GM06990 (cell line): ENCODE data around the gene KAT6B.
A peak's percentile ranks its signal among the peaks of the same experiment; 100 is the strongest.

Experiments used
- DNase-seq: peaks from one replicate; pipeline ENCODE4 v3.0.0-alpha.2; 2011; ENCODE audit not compliant: insufficient read length; ENCODE audit errors: extremely low read depth
- H3K27me3 ChIP-seq: replicated peaks from 2 replicates; pipeline ENCODE4 v1.6.0; 2011; ENCODE audit warnings: low read length; ENCODE audit not compliant: control insufficient read depth, insufficient read depth
- H3K36me3 ChIP-seq: 2 replicates; pipeline ENCODE4 v1.5.1; 2011; ENCODE audit warnings: low read length; ENCODE audit not compliant: control insufficient read depth, insufficient read depth
- H3K4me3 ChIP-seq: replicated peaks from 2 replicates; pipeline ENCODE4 v1.5.1; 2011; ENCODE audit warnings: low read depth, mild to moderate bottlenecking, control low read depth, low read length
- CTCF ChIP-seq: IDR thresholded peaks from 2 replicates; pipeline ENCODE4 v1.5.1; 2011; ENCODE audit warnings: low read length, control low read depth, mild to moderate bottlenecking, inconsistent platforms; ENCODE audit not compliant: insufficient read depth, poor library complexity, severe bottlenecking

KAT6B gene

GRCh38 chr10:75009426-75009825 lies 183.0 kb downstream of the KAT6B start:
- no peaks in the 10 kb centered on the region for H3K36me3 ChIP-seq
- no peaks in the 10 kb centered on the region for H3K27me3 ChIP-seq
- DNase-seq = no peak
- no peak for TF ChIP-seq CTCF
- no peak overlapping the region for H3K4me3 ChIP-seq

- Histone ChIP-seq H3K36me3 (no peaks in the 10 kb centered on the region), H3K27me3 (no peaks in the 10 kb centered on the region), H3K4me3 (no peak overlapping the region)
- DNase-seq = no peak
- no peak for TF ChIP-seq CTCF
Observed at GRCh38 chr10:75010373-75010772, 184.0 kb downstream of the KAT6B start.

GRCh38 chr10:75011221-75011620 lies 184.8 kb downstream of the KAT6B start:
- DNase-seq = no peak
- no peaks in the 10 kb centered on the region for H3K36me3 ChIP-seq
- TF ChIP-seq CTCF = no peak
- H3K4me3 ChIP-seq = no peak overlapping the region
- no peaks in the 10 kb centered on the region for H3K27me3 ChIP-seq

GRCh38 chr10:75012471-75012870 lies 186.1 kb downstream of the KAT6B start:
- Histone ChIP-seq H3K27me3 (no peaks in the 10 kb centered on the region), H3K4me3 (no peak overlapping the region), H3K36me3 (no peaks in the 10 kb centered on the region)
- DNase-seq = peak; percentile 50
- TF ChIP-seq CTCF = no peak

GRCh38 chr10:75013007-75013406 lies 186.6 kb downstream of the KAT6B start:
- H3K36me3 ChIP-seq = no peaks in the 10 kb centered on the region; the same call in 1 of the 2 replicates
- no peak for DNase-seq
- no peak overlapping the region for H3K4me3 ChIP-seq
- TF ChIP-seq CTCF = no peak
- H3K27me3 ChIP-seq = no peaks in the 10 kb centered on the region

- DNase-seq = no peak
- H3K36me3 ChIP-seq = no peaks in the 10 kb centered on the region; the same call in 1 of the 2 replicates
- TF ChIP-seq CTCF = no peak
- no peaks in the 10 kb centered on the region for H3K27me3 ChIP-seq
- peak overlapping the region; percentile 26 for H3K4me3 ChIP-seq
Observed at GRCh38 chr10:75013522-75013921, 187.1 kb downstream of the KAT6B start.
